Gastrocnemius medialis (tissue), 4 donors: Measurements from ENCODE around the gene NPEPPS. TPM values are rescaled to one million over a fixed set of nuclear protein-coding genes. Genes with fewer than 3 reads are reported as not detected.
"Not testable (repeated sequence)": the region's sequence is repeated elsewhere in the genome, so short reads cannot be mapped to it uniquely, and the experiment has no call there.

ENCODE experiments used
- ATAC-seq, 2 donors: fragments of 150-250 bp; one replicate each; pipeline ENCODE4 v1.9.1; 2016
- DNase-seq, 2 donors: peaks; one replicate each; pipeline ENCODE4 v3.0.0-alpha.2; 2019
- H3K27ac ChIP-seq, 4 donors: fragments of 200-600 bp; sonication (generic); 1 replicate in 1 of 4; 2 replicates in 3 of 4; pipeline ENCODE4 v1.5.1; 2016 to 2018; ENCODE audit warnings: mild to moderate bottlenecking in 2 of 4, moderate library complexity in 1 of 4
- H3K27me3 ChIP-seq, 3 donors: fragments of 200-600 bp; sonication (generic) in 2 of 3; 1 replicate in 1 of 3; 2 replicates in 2 of 3; pipeline versions ENCODE4 v1.5.1 to v1.6.0; 2016 to 2019; ENCODE audit warnings: mild to moderate bottlenecking in 1 of 3, moderate library complexity in 1 of 3
- H3K36me3 ChIP-seq, 2 donors: fragments of 200-600 bp; sonication (generic) in 1 of 2; one replicate each; pipeline ENCODE4 v1.5.1; 2017 to 2018
- H3K4me1 ChIP-seq, 2 donors: fragments of 200-600 bp; sonication (generic) in 1 of 2; one replicate each; pipeline ENCODE4 v1.5.1; 2016 to 2017; ENCODE audit warnings: mild to moderate bottlenecking in 2 of 2
- H3K4me3 ChIP-seq, 4 donors: fragments of 200-600 bp; sonication (generic) in 3 of 4; 1 replicate in 1 of 4; 2 replicates in 3 of 4; pipeline ENCODE4 v1.5.1; 2016 to 2019; ENCODE audit warnings: mild to moderate bottlenecking in 2 of 4
- H3K9me3 ChIP-seq, 3 donors: fragments of 200-600 bp; sonication (generic) in 2 of 3; 1 replicate in 1 of 3; 2 replicates in 2 of 3; pipeline ENCODE4 v1.5.1; 2016 to 2019
- CTCF ChIP-seq, 5 experiments: fragments of 450-650 bp in 3 of 5; fragments of 200-600 bp in 2 of 5; sonication (generic) in 2 of 5; IDR thresholded peaks in 4 of 5; conservative IDR thresholded peaks in 1 of 5; 1 replicate in 4 of 5; 2 replicates in 1 of 5; pipeline ENCODE4 v1.5.1; 2016 to 2019; ENCODE audit warnings: antibody characterized with exemption in 5 of 5, mild to moderate bottlenecking in 3 of 5, moderate library complexity in 3 of 5
- POLR2A ChIP-seq, 2 donors: fragments of 450-650 bp; IDR thresholded peaks; one replicate each; pipeline ENCODE4 v1.6.1; 2017; ENCODE audit warnings: antibody characterized with exemption in 2 of 2, mild to moderate bottlenecking in 2 of 2, moderate library complexity in 2 of 2
- in situ Hi-C, 4 donors: fragments of 200-750 bp; cut with MboI; loops; one replicate each; pipeline versions ENCODE4 v1.15.0 to v1.8.0; 2017; ENCODE audit warnings: low sequenced_read_pairs in 4 of 4
- intact Hi-C: fragments of 100-400 bp; cut with DNase I; formaldehyde crosslinking; loops from one replicate; pipeline ENCODE4 v1.15.1; 2023; ENCODE audit warnings: low total_unique reads
- total RNA-seq, 4 donors: library from RNA; depleted of rRNA; stranded (reverse); fragments of >200 nt; gene quantifications; one replicate each; pipeline versions ENCODE4 v1.1.0 to v1.2.3, GENCODE V29; 2016

NPEPPS gene
- total RNA-seq, 4 donors from 2014 or later: 116 to 186 (median 157) TPM

- H3K27me3 ChIP-seq, H3K9me3 ChIP-seq, ATAC-seq, H3K27ac ChIP-seq, H3K4me1 ChIP-seq, H3K4me3 ChIP-seq, intact Hi-C loops, in situ Hi-C loops, H3K36me3 ChIP-seq, DNase-seq: not testable (repeated sequence)
Observed at GRCh38 chr17:47561698-47562405, 30.9 kb downstream of the NPEPPS start.

GRCh38 chr17:47562406-47562705 lies 31.4 kb downstream of the NPEPPS start:
- H3K36me3 ChIP-seq, H3K27ac ChIP-seq, H3K9me3 ChIP-seq, H3K4me3 ChIP-seq, H3K27me3 ChIP-seq, DNase-seq, ATAC-seq, intact Hi-C loops, in situ Hi-C loops: not testable (repeated sequence)
- H3K4me1 ChIP-seq: peaks cover 0 to 10% of the 10 kb centered on the region in 2 donors

- H3K4me3 ChIP-seq, H3K27ac ChIP-seq, H3K4me1 ChIP-seq, H3K36me3 ChIP-seq, intact Hi-C loops, in situ Hi-C loops, H3K9me3 ChIP-seq, DNase-seq, H3K27me3 ChIP-seq, ATAC-seq: not testable (repeated sequence)
Observed at GRCh38 chr17:47567261-47567660, 36.4 kb downstream of the NPEPPS start.

- H3K27me3 ChIP-seq, H3K4me1 ChIP-seq, intact Hi-C loops, H3K4me3 ChIP-seq, DNase-seq, H3K9me3 ChIP-seq, in situ Hi-C loops, H3K27ac ChIP-seq, H3K36me3 ChIP-seq, ATAC-seq: not testable (repeated sequence)
Observed at GRCh38 chr17:47572561-47572960, 41.7 kb downstream of the NPEPPS start.

GRCh38 chr17:47582416-47582815 lies 51.5 kb downstream of the NPEPPS start:
- H3K27ac ChIP-seq, DNase-seq, H3K4me1 ChIP-seq, ATAC-seq, H3K9me3 ChIP-seq, H3K4me3 ChIP-seq, intact Hi-C loops, H3K27me3 ChIP-seq, in situ Hi-C loops, H3K36me3 ChIP-seq: not testable (repeated sequence)

GRCh38 chr17:47586378-47587055 lies 55.6 kb downstream of the NPEPPS start:
- H3K36me3 ChIP-seq, H3K27ac ChIP-seq, DNase-seq, intact Hi-C loops, H3K9me3 ChIP-seq, ATAC-seq, H3K27me3 ChIP-seq, H3K4me1 ChIP-seq, H3K4me3 ChIP-seq, in situ Hi-C loops: not testable (repeated sequence)

- intact Hi-C loops: not testable (repeated sequence)
Observed at GRCh38 chr17:47593522-47593921, 62.6 kb downstream of the NPEPPS start.

GRCh38 chr17:47603830-47604597 lies 73.1 kb downstream of the NPEPPS start:
- in situ Hi-C loops (loop anchor here in 2 of 4 donors (25.0 kb wide), 3 partner anchors 92 to 467 kb away; no protein-coding TSS in a partner anchor), intact Hi-C loops (no loop called here)
- no peaks in the 10 kb centered on the region for H3K9me3 ChIP-seq
- no peak for TF ChIP-seq POLR2A (IDR thresholded peaks at IDR 0.05)
- no peak for TF ChIP-seq CTCF (IDR thresholded peaks at IDR 0.05 in 4 of 5, conservative IDR thresholded peaks at IDR 0.05 in 1 of 5)
- DNase-seq (no peak), ATAC-seq (no peak)
- peaks cover 5 to 7% of the 10 kb centered on the region in 2 donors for H3K4me1 ChIP-seq
- peaks cover 4 to 91% of the 10 kb centered on the region in 2 donors for H3K36me3 ChIP-seq
- H3K27me3 ChIP-seq: no peaks in the 10 kb centered on the region
- H3K4me3 ChIP-seq: no peak overlapping the region
- peak overlapping the region; percentile 30 to 57 (median 49) for H3K27ac ChIP-seq

More at GRCh38 chr17:47593522-47593921, 62.6 kb downstream of the NPEPPS start:
- in situ Hi-C loops, H3K27me3 ChIP-seq, H3K27ac ChIP-seq, H3K4me1 ChIP-seq, DNase-seq, H3K4me3 ChIP-seq, H3K9me3 ChIP-seq, ATAC-seq: not testable (repeated sequence)
- peaks cover 0 to 51% of the 10 kb centered on the region in 2 donors for H3K36me3 ChIP-seq
